Activated CD8-positive, alpha-beta T cell treated with anti-CD3 and anti-CD28 coated beads for 36 hours (primary cell): Measurements from ENCODE around the gene KCNE4. TPM values are rescaled to one million over a fixed set of nuclear protein-coding genes. Genes with fewer than 3 reads are reported as not detected.

Source experiments
- ATAC-seq: fragments of 200-7000 bp; cut with Tn5 transposase; one replicate; pipeline ENCODE4 v1.10.0; 2021; ENCODE audit warnings: mild to moderate bottlenecking, moderate library complexity
- CTCF ChIA-PET: fragments of 350-600 bp; sonication (Branson Sonifier 250); formaldehyde crosslinking; loops from one replicate; lab custom pipeline; 2021; ENCODE audit warnings: antibody characterized with exemption; lab: Charles Lee
- POLR2A ChIA-PET: fragments of 350-600 bp; sonication (Branson Sonifier 250); formaldehyde crosslinking; loops from one replicate; lab custom pipeline; 2021; ENCODE audit warnings: antibody characterized with exemption; lab: Charles Lee
- DNase-seq: peaks from one replicate; pipeline ENCODE4 v3.0.0-alpha.2; 2020
- H3K27ac Mint-ChIP-seq: one replicate; pipeline ENCODE4 v1.8.0; 2021; ENCODE audit warnings: mild to moderate bottlenecking, mixed read lengths
- H3K27me3 Mint-ChIP-seq: one replicate; pipeline ENCODE4 v1.8.0; 2021; ENCODE audit warnings: mixed read lengths
- H3K36me3 Mint-ChIP-seq: one replicate; pipeline ENCODE4 v1.8.0; 2021; ENCODE audit warnings: low read depth, mixed read lengths
- H3K4me1 Mint-ChIP-seq: one replicate; pipeline ENCODE4 v1.8.0; 2021; ENCODE audit warnings: low read depth, mixed read lengths
- H3K4me3 Mint-ChIP-seq: one replicate; pipeline ENCODE4 v1.8.0; 2021; ENCODE audit warnings: mild to moderate bottlenecking, moderate library complexity, mixed read lengths
- H3K9me3 Mint-ChIP-seq: one replicate; pipeline ENCODE4 v1.8.0; 2021; ENCODE audit warnings: mixed read lengths
- CTCF ChIP-seq: fragments of 200-600 bp; IDR thresholded peaks from one replicate; pipeline ENCODE4 v1.8.0; 2022; ENCODE audit warnings: antibody characterized with exemption, mild to moderate bottlenecking
- intact Hi-C: fragments of 100-400 bp; cut with micrococcal nuclease; formaldehyde crosslinking; loops from one replicate; pipeline ENCODE4 v1.10.0; 2022
- total RNA-seq, 2 experiments: library from RNA; stranded (reverse); gene quantifications; one replicate each; pipeline ENCODE4 v1.2.3, GENCODE V29; 2021

The KCNE4 gene
- total RNA-seq, 2 experiments from 2014 or later: not detected

GRCh38 chr2:223043164-223043941 lies 8.6 kb upstream of the KCNE4 start:
- ATAC-seq (no peak), DNase-seq (no peak)
- H3K27ac Mint-ChIP-seq: no peak overlapping the region
- H3K36me3 Mint-ChIP-seq: no peaks in the 10 kb centered on the region
- ChIA-PET CTCF (no interaction called here), POLR2A (no interaction called here)
- H3K4me3 Mint-ChIP-seq: no peak overlapping the region
- no peak for TF ChIP-seq CTCF
- intact Hi-C loops: no loop called here
- H3K4me1 Mint-ChIP-seq: peaks cover 3% of the 10 kb centered on the region
- no peaks in the 10 kb centered on the region for H3K9me3 Mint-ChIP-seq
- peaks cover 3% of the 10 kb centered on the region for H3K27me3 Mint-ChIP-seq

GRCh38 chr2:223044092-223044836 lies 7.7 kb upstream of the KCNE4 start:
- DNase-seq: no peak
- H3K27ac Mint-ChIP-seq: no peak overlapping the region
- no peaks in the 10 kb centered on the region for H3K9me3 Mint-ChIP-seq
- peaks cover 3% of the 10 kb centered on the region for H3K27me3 Mint-ChIP-seq
- H3K36me3 Mint-ChIP-seq: no peaks in the 10 kb centered on the region
- H3K4me3 Mint-ChIP-seq: no peak overlapping the region
- TF ChIP-seq CTCF: no peak
- ChIA-PET CTCF (no interaction called here), POLR2A (no interaction called here)
- ATAC-seq: no peak
- H3K4me1 Mint-ChIP-seq: peaks cover 6% of the 10 kb centered on the region
- intact Hi-C loops: no loop called here

- ATAC-seq (no peak), DNase-seq (no peak)
- H3K36me3 Mint-ChIP-seq: no peaks in the 10 kb centered on the region
- H3K4me1 Mint-ChIP-seq: peaks cover 6% of the 10 kb centered on the region
- peaks cover 3% of the 10 kb centered on the region for H3K27me3 Mint-ChIP-seq
- POLR2A ChIA-PET: no interaction called here
- intact Hi-C loops: no loop called here
- no peak overlapping the region for H3K27ac Mint-ChIP-seq
- no peak overlapping the region for H3K4me3 Mint-ChIP-seq
- no peaks in the 10 kb centered on the region for H3K9me3 Mint-ChIP-seq
- TF ChIP-seq CTCF: no peak
- CTCF ChIA-PET: no interaction called here
Measured at GRCh38 chr2:223044916-223045700, 6.9 kb upstream of the KCNE4 start.

GRCh38 chr2:223046470-223047040 lies 5.4 kb upstream of the KCNE4 start:
- Mint-ChIP-seq H3K27me3 (peaks cover 3% of the 10 kb centered on the region), H3K36me3 (no peaks in the 10 kb centered on the region), H3K9me3 (no peaks in the 10 kb centered on the region), H3K4me3 (no peak overlapping the region), H3K27ac (no peak overlapping the region), H3K4me1 (peaks cover 6% of the 10 kb centered on the region)
- CTCF ChIA-PET: no interaction called here
- DNase-seq (no peak), ATAC-seq (no peak)
- no peak for TF ChIP-seq CTCF
- intact Hi-C loops: no loop called here
- POLR2A ChIA-PET: no interaction called here
